Pancreas (tissue), 10 donors: ENCODE measurements around the gene DIP2C. TPM values are rescaled to one million over a fixed set of nuclear protein-coding genes. Genes with fewer than 3 reads are reported as not detected.

Experiments used
- ATAC-seq, 4 donors: fragments of 200-7000 bp; cut with Tn5 transposase; one replicate each; pipeline versions ENCODE4 v1.8.0 to v1.9.1; 2020; ENCODE audit warnings: mild to moderate bottlenecking in 4 of 4, moderate library complexity in 4 of 4
- DNase-seq, 6 donors: peaks; one replicate each; pipeline ENCODE4 v3.0.0-alpha.2; 2020
- FAIRE-seq: peaks from 2 replicates; lab custom pipeline; 2012; peaks lifted over from hg19 to GRCh38; lab: Jason Lieb, UNC
- H3K27ac ChIP-seq, 4 donors: fragments of 200-600 bp; sonication (generic); 1 replicate in 3 of 4; 2 replicates in 1 of 4; pipeline versions ENCODE4 v1.5.0 to v1.8.0; 2020
- H3K27me3 ChIP-seq, 4 donors: fragments of 200-600 bp; one replicate each; pipeline ENCODE4 v1.8.0; 2021
- H3K36me3 ChIP-seq, 3 donors: fragments of 200-600 bp; sonication (generic) in 1 of 3; one replicate each; pipeline versions ENCODE4 v1.5.0 to v1.8.0; 2020 to 2021
- H3K4me1 ChIP-seq, 3 donors: fragments of 200-600 bp; one replicate each; pipeline ENCODE4 v1.8.0; 2021
- H3K4me3 ChIP-seq, 4 donors: fragments of 200-600 bp; sonication (generic) in 2 of 4; one replicate each; pipeline versions ENCODE4 v1.5.0 to v1.8.0; 2020 to 2021
- H3K9me3 ChIP-seq, 4 donors: fragments of 200-600 bp; one replicate each; pipeline ENCODE4 v1.8.0; 2021
- WGBS, 2 donors: extraction: QIAGEN DNeasy Blood & Tissue Kit; methylation state at CpG; one replicate each; pipeline ENCODE4 v1.1.7; 2013; 5-methylcytosine and 5-hydroxymethylcytosine counted together
- intact Hi-C, 3 donors: fragments of 100-400 bp; cut with DNase I; formaldehyde crosslinking; loops; one replicate each; pipeline versions ENCODE4 v1.11.1 to v1.14.2; 2022
- polyA plus RNA-seq, 2 donors: library from polyadenylated mRNA; stranded (reverse); fragments of 200-250 nt; gene quantifications; one replicate each; pipeline ENCODE4 v1.2.3, GENCODE V29; 2013
- total RNA-seq, 6 donors: library from RNA; stranded (reverse); fragmentation: NEBNext Ultra II Directional in 4 of 6; extraction: Animal tissue kit (Norgen Biotek cat#: 25700) in 4 of 6; gene quantifications; one replicate each; pipeline versions ENCODE4 v1.2.1 to v1.2.4, GENCODE V29; 2021 to 2023
- TF ChIP-seq, protein P1 (sequence below), 4 donors: fragments of 200-600 bp; sonication (generic) in 3 of 4; IDR thresholded peaks; one replicate each; pipeline versions ENCODE4 v1.5.0 to v1.8.0; 2021; ENCODE audit warnings: antibody characterized with exemption in 4 of 4
- donor health status: healthy with polysubstance abuse.
- donor health status: DM: no; HTN: no; CAD: no; lungs with moderate emphysema.
- donor health status: DM: no; HTN: no; CAD: no.
- donor health status: control.
- donor health status: control.
- donor health status: Bipolar disorder and iron deficiency.
- donor health status: DM: yes; HTN: yes; CAD: no.
- donor health status: DM: no; HTN: no; CAD: no.
- donor health status: DM: no; HTN: no; CAD: no.
- donor health status: DM: yes; HTN: yes; CAD: no.

DIP2C gene
- total and polyA plus RNA-seq, 8 donors = 4.3 to 11.8 (median 7.3) TPM

DNA sequence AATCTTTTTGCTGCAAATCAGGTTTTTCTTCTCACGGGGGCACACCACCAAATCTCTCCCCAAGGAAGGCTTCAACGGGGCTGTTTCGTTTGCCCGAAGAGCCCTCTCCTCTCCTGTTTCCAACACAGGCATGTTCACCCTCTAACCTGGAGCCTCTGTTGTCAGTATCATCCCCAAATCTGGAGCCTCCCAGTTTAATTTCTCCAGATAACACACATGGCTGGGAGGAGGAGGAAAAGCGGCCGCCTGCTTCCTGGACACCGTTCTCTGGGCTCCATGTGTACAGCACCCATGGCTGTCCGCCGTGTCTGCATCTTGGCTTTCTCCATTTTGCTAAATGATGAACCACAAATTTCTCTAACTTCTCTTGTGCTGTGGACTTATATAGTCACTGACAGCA, 214.5 kb downstream of the DIP2C start:
- intact Hi-C loops = no loop called here
- no peak for DNase-seq
- ATAC-seq = no peak
- Histone ChIP-seq H3K27me3 (no peaks in the 10 kb centered on the region), H3K9me3 (no peaks in the 10 kb centered on the region), H3K4me1 (no peaks in the 10 kb centered on the region), H3K4me3 (no peak overlapping the region), H3K36me3 (peaks cover 0 to 13% (median 0%) of the 10 kb centered on the region in 3 donors), H3K27ac (no peak overlapping the region)
- no peak for FAIRE-seq
- 86 to 93% methylated on average over 9 of the region's 9 CpGs for WGBS, 2 donors
- TF ChIP-seq, protein P1, sequence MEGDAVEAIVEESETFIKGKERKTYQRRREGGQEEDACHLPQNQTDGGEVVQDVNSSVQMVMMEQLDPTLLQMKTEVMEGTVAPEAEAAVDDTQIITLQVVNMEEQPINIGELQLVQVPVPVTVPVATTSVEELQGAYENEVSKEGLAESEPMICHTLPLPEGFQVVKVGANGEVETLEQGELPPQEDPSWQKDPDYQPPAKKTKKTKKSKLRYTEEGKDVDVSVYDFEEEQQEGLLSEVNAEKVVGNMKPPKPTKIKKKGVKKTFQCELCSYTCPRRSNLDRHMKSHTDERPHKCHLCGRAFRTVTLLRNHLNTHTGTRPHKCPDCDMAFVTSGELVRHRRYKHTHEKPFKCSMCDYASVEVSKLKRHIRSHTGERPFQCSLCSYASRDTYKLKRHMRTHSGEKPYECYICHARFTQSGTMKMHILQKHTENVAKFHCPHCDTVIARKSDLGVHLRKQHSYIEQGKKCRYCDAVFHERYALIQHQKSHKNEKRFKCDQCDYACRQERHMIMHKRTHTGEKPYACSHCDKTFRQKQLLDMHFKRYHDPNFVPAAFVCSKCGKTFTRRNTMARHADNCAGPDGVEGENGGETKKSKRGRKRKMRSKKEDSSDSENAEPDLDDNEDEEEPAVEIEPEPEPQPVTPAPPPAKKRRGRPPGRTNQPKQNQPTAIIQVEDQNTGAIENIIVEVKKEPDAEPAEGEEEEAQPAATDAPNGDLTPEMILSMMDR (IDR thresholded peaks at IDR 0.05) = no peak

DNA sequence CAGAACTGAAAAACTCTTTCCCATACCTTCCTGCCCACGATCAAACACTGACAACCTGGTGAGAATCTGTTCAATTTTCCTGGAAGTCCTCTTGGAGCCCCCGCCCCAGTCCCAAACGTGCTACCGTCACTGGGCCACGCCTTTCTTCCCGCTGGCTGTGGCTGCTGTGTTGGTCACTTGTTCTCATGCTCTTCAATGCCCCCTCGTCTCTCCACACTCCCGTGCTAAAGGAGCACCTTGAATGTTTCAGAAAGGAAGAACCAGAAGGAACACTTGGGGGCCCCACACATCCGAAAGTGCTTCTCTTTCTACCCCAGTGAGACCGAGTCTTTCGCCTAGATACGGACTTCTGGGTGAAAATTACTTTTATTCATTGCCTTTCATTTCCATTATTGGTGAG, 215.1 kb downstream of the DIP2C start:
- Histone ChIP-seq H3K4me1 (no peaks in the 10 kb centered on the region), H3K4me3 (no peak overlapping the region), H3K27me3 (no peaks in the 10 kb centered on the region), H3K36me3 (peaks cover 0 to 14% (median 0%) of the 10 kb centered on the region in 3 donors), H3K9me3 (no peaks in the 10 kb centered on the region), H3K27ac (no peak overlapping the region)
- ATAC-seq = no peak
- intact Hi-C loops = no loop called here
- TF ChIP-seq, protein P1 (IDR thresholded peaks at IDR 0.05) = no peak
- WGBS, 2 donors = 91% methylated on average over 12 of the region's 12 CpGs
- FAIRE-seq = no peak
- no peak for DNase-seq

DNA sequence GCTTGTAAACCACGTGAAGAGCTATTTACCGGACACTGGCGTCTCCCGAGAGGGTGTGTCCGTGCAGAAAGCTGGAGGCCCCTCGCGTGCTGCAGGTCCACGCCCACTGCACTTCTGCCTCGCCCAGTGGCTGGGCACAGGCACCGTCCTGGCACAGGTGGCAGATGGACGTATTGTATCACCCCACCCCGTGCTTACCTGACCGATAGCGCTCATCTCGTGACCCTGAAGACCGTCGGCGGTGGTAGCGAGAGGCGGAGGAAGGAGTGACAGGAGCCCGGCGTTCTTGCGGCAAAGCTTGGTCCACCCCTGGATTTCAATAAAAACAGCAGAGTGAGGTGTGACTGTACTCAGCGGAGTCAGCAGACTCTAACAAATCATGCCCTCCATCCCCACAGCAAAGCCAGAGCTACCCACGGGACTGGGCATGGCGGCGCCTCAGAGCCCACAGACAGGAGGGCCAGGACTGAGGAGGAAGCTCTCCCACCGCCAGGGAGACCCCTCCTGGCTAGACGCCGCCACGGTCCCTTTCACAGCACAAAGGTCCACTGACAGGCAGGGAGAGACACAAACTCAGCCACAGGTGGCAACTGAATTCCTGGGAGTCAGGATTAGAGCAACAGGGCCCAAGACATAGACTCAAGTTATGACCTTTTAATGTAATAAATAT, 217.1 kb downstream of the DIP2C start:
- H3K4me3 ChIP-seq = no peak overlapping the region
- H3K4me1 ChIP-seq = no peaks in the 10 kb centered on the region
- TF ChIP-seq, protein P1 (IDR thresholded peaks at IDR 0.05) = no peak
- H3K36me3 ChIP-seq = peaks cover 0 to 14% (median 0%) of the 10 kb centered on the region in 3 donors
- FAIRE-seq (no peak), ATAC-seq (no peak), DNase-seq (no peak)
- H3K9me3 ChIP-seq = no peaks in the 10 kb centered on the region
- H3K27ac ChIP-seq = no peak overlapping the region
- intact Hi-C loops = no loop called here
- WGBS, 2 donors = 92 to 95% methylated on average over 31 of the region's 31 CpGs
- H3K27me3 ChIP-seq = no peaks in the 10 kb centered on the region

DNA sequence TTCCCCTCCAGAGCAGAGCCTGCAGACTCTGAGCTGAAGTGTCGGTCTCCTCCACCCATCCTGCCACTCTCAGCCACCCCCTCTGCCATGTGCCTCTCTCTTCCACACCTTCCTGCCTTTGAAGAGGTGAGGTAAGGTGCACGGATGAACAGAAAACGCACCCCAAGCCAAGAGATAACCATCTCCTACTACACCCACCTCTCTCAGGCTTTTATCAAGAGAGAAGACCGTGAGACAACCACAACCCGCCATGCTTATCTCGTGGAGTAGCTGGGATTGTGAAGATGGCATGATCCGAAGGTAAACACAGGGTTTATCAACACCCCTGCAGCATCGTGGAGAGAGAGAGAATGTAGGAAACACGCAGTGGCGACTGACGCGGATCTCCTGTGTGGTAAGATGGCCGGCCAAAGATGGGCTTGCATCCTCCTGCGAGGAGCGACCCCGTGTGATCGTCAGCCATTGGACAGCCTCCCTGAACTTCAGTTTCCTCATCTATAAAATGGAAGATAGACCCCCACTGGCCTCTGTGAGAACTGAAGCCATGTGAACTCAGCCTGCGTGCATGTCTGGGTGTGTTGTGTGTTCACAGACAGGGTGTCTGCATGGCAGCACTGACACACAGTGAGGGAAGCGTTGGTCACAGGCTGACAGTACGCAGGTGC, 219.0 kb downstream of the DIP2C start:
- Histone ChIP-seq H3K27me3 (no peaks in the 10 kb centered on the region), H3K27ac (no peak overlapping the region), H3K9me3 (no peaks in the 10 kb centered on the region), H3K4me1 (no peaks in the 10 kb centered on the region), H3K4me3 (no peak overlapping the region), H3K36me3 (peaks cover 0 to 14% (median 0%) of the 10 kb centered on the region in 3 donors)
- DNase-seq = no peak
- TF ChIP-seq, protein P1 (IDR thresholded peaks at IDR 0.05) = no peak
- FAIRE-seq = no peak
- intact Hi-C loops = no loop called here
- no peak for ATAC-seq
- WGBS, 2 donors = 88 to 92% methylated on average over 20 of the region's 20 CpGs

DNA sequence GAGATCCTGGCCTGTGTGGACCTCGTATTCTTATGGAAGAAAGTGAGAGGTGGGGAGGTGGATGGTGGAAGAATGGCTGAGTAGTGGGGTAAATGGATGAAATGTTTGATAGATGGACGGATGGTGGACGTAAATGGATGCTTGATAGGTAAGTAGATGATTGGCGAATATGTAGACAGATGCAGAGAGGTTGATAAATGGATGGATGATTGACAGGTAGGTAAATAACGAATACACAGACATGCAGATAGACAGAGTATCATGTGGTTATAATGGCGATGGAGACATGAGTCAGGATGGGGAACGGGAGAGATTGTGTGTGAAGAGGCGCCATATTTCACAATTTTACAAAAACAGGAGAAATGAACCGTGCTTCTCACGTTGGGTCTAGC, 219.5 kb downstream of the DIP2C start:
- TF ChIP-seq, protein P1 (IDR thresholded peaks at IDR 0.05) = no peak
- Histone ChIP-seq H3K27me3 (no peaks in the 10 kb centered on the region), H3K27ac (no peak overlapping the region), H3K4me3 (no peak overlapping the region), H3K4me1 (no peaks in the 10 kb centered on the region), H3K9me3 (no peaks in the 10 kb centered on the region), H3K36me3 (peaks cover 0 to 14% (median 0%) of the 10 kb centered on the region in 3 donors)
- no peak for FAIRE-seq
- intact Hi-C loops = no loop called here
- DNase-seq = no peak
- ATAC-seq = no peak
- 89 to 91% methylated on average over 10 of the region's 10 CpGs for WGBS, 2 donors
